Measurements from ENCODE around the gene CCDC92.

DNA sequence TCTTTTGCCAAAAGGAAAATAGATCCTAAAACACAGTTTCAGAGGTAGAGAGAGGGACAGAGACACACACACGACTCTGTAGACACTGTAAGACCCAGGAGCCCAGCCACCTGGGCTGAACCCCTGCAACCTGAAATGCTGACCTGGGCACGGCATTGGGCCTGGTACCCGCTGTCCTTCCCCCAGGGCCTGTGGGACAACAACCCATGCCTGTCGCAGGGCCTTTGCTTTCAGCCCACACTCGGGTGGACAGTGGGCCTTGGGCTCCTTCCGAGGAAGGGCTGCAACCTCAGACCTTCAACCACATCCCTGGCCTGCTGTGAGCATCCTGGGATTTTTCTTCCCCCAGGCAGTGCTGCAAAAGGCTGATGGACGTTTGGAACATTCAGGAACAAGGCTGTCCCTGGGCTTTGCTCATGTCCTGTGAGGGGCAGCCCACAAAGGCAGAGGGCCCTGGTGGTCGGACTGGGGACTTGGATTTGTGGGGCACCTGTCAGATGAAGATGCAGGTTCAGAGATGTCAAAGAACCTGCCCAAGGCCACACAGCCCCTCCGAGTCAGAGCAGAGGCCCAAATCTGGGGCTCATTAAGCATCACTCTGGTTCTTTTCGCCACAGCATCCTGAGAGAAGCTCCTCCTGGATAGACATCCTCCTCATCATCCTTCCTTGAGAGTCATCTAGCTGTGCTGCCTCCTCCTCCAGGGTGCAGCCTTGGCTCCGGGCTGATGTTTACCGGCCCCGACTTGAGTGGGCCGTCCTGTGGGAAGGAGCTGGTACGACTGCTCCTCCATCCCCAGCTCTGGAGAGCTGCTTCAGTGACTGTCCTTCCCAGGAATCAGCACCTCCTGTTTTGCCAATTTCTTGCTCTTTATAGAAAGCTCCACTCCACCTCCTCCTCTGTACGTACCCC is 32.7 kb downstream of the CCDC92 start:
- TF ChIP-seq CTCF (IDR thresholded peaks at IDR 0.05): no peak
- no peak for TF ChIP-seq EP300 (IDR thresholded peaks at IDR 0.05; ENCODE audit: low read depth)
